Dermis microvascular lymphatic vessel endothelial cell (primary cell): Measurements from ENCODE around the gene COG5. TPM values are rescaled to one million over a fixed set of nuclear protein-coding genes. Genes with fewer than 3 reads are reported as not detected.
A peak's percentile ranks its signal among the peaks of the same experiment; 100 is the strongest.

ENCODE experiments used
- DNase-seq, 2 donors: peaks; one replicate each; pipeline versions ENCODE4 v3.0.0 to v3.0.0-alpha.2; 2010; ENCODE audit warnings: low read depth in 2 of 2
- total RNA-seq: library from RNA; depleted of rRNA; stranded (reverse); fragments of >200 nt; gene quantifications from 2 replicates; pipeline ENCODE4 v1.2.1, GENCODE V29; 2014

Gene COG5
- 17.8 and 18.6 TPM in 2 replicates for total RNA-seq

GRCh38 chr7:107563775-107564552 is at the start of gene COG5, which contains the start of gene DUS4L:
Gene COG5, minus strand, starts transcription at chr7:107563920. Its CDS starts 24 bp downstream, at chr7:107563896.
Gene DUS4L, plus strand, starts transcription at chr7:107563971. Its CDS starts 3,100 bp downstream, at chr7:107567071.
- DNase-seq = peak; percentile 65 to 87

- no peak for DNase-seq
Observed at GRCh38 chr7:107613439-107613838, 49.7 kb upstream of the COG5 start.

- no peak for DNase-seq
Observed at GRCh38 chr7:107610323-107610722, 46.6 kb upstream of the COG5 start.

- peak; percentile 67 to 84 for DNase-seq
Observed at GRCh38 chr7:107609811-107610261, 46.1 kb upstream of the COG5 start.

DNA sequence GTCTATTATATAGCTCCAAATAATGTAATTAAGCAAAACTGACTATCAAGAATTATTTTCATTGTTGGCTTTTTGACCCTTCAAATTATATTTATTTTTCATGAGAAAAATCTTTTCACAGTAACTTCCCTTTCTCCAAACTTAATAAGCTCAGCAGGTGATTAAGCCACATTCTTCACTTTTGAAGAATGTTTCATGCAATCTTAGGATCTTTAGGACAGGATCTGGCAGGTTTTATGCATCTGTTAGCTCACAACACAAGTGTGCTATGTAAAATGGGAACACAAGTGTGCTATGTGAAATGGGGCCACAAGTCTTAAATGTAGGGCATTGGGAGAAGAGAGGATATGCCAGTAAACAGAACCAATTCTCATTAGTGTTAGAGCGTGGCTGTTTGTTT is 42.6 kb upstream of the COG5 start:
- no peak for DNase-seq

GRCh38 chr7:107605218-107605815 is 41.6 kb upstream of the COG5 start:
- DNase-seq = no peak

GRCh38 chr7:107600816-107601215 is 37.1 kb upstream of the COG5 start:
- no peak for DNase-seq

DNA sequence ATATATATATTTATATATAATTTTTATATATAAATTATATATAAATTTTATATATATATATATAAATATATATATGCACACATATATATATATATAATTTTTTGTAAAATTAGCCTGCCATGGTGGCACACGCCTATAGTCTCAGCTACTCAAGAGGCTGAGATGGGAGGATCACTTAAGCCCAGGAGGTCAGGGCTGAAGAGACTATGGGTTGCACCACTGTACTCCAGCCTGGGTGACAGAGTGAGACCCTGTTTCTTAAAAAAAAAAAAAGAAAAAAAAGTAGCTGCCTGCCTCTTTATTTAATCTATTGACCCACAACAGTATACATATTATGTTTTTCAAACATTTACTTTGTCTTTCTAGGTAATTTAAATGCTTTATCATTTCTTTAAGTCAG is 35.5 kb upstream of the COG5 start:
- no peak for DNase-seq

DNA sequence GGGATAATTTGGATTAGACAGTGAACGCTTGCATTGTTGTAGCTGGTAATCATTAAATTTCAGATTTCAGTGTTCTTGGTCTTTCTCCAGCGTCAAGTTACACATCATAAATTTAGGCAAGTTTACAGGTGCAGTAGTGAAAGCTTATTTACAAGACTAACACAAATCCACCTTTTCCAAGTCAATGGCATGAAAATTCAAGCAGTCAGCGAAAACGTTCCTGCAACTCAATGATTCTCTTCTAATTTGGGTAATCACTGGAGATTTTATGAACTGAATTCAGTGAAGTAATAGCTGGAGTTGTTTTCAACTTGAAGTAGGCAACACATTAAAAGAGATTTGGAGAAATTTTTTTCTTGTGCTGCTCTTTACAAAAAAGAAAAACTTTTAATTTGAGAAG is 34.2 kb upstream of the COG5 start:
- DNase-seq = no peak

DNA sequence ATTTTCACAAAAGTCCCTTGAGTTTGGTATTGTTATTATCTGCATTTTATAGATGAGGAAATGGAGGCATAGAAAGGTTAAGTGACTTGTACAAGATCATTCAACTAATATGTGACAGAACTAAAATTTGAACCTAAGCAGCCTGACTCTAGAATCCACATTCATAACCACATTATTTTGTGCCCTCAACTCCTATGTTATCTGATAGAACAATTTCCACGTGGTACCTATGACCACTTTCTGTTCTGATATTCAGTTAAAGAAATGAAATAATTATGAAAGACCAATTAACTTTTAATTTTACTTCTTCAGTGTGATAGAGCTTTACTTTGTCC is 33.8 kb upstream of the COG5 start:
- no peak for DNase-seq

DNA sequence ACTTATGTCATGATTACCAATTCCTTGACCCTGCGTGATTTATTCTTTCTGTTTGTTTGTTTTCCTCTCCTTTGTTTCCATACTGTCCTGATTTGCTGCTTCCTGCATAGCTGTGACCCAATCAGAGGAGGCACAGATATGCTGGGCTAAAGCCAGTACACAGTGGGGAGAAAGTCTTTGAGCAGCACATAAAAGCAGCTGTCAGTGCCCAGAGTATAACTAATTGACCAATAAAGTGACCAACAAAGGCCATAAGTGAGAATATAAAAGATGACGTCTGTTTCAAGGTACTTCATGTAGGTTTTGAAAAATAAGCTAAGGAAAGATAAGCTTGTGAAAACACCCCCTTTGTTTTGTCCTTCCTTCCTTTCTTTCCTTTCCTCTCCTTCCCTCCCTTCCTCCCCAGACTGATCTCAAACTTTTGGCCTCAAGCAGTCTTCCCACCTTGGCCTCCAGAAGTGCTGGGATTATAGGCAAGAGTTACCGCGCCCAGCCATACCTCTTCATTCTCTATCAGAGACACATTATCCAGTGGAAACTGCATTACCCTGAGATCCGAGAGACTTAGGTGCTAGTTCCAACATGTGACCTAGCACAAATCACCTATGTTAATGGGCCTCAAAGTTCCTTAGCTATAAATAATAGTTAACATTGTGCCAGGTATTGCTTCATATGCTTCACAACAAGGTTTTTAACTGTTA is 33.3 kb upstream of the COG5 start:
- peak in 1 of 2 donors; percentile 92 for DNase-seq

DNA sequence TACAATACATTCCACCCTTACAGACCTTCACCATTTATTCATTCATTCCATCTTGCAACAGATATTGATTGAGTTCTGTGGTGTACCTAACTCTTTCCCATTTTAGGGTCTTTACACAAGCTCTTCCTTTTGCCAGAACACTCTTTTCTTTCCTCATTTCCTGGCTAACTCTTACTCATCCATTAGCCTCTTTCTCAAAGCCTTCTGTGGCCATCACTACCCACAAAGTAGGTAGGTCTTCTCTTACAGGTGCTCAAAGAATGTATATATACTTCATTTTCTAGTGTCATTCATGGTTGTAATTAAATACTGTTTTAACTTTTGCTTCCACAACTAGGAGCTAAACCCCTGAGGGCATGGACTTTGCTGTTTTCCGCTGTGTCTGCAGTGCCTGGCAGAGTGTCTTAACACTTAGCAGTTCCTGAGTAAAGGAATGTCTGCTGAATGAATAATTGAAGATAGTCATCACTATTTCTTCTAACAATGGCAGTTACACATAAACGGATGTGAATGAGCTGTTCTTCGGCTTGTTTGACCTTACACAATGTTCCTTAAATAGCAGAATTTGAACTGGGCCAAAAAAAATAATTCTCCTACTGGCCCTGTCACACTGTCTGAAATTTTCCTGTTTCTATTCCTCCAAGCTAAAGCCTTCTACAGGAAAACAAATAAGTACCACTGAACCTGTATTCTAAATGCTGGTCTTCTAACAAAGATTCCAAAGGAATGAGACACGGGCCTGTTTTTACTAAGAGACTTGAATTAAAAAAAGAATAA is 31.4 kb upstream of the COG5 start:
- DNase-seq = peak; percentile 63 to 97

GRCh38 chr7:107593025-107593410 is 29.3 kb upstream of the COG5 start:
- DNase-seq = no peak

DNA sequence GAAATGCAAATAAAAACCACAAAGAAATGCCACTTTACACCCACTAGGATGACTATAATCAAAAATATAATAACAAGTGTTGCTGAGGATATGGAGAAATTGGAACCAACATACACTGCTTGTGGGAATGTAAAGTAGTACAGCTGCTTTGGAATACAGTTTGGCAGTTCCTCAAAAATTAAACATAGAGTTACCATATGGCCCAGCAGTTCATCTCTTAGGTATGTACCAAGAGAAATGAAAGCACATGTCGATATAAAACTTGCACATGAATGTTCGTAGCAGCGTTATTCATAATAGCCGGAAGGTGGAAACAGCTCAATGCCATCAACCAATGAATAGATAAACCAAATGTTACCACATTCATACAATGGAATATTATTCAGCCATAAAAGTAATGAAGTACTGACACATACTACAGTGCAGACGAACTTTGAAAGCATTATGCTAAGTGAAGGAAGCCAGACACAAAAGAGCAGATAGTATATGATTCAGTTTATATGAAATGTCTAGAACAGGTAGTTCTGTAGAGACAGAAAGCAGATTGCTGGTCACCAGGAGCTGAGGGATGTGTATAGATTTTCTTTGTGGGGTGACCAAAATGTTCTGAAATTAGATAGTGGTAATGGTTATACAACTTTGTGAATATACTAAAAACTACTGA is 28.8 kb upstream of the COG5 start:
- no peak for DNase-seq

DNA sequence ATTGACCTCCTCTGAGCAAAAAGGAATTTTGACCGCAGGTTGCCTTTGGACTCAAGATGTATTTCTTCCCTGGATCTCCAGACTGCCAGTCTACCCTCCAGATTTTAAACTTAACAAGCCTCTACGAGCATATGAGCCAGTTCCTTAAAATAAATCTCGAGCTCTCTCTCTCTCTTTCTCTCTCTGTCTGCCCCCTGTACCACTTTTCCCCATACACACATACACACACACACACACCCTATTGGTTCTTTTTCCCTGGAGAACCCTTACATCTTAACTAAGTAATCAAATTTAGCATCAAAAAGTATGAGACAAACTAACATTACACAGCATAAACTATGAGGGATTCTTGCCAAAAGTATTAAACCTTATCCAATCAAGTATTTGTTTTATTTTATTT is 27.7 kb upstream of the COG5 start:
- DNase-seq = no peak

- DNase-seq = no peak
Observed at GRCh38 chr7:107588529-107589130, 24.9 kb upstream of the COG5 start.

- DNase-seq = no peak
Observed at GRCh38 chr7:107584716-107585115, 21.0 kb upstream of the COG5 start.

- DNase-seq = no peak
Observed at GRCh38 chr7:107582875-107583274, 19.2 kb upstream of the COG5 start.

DNA sequence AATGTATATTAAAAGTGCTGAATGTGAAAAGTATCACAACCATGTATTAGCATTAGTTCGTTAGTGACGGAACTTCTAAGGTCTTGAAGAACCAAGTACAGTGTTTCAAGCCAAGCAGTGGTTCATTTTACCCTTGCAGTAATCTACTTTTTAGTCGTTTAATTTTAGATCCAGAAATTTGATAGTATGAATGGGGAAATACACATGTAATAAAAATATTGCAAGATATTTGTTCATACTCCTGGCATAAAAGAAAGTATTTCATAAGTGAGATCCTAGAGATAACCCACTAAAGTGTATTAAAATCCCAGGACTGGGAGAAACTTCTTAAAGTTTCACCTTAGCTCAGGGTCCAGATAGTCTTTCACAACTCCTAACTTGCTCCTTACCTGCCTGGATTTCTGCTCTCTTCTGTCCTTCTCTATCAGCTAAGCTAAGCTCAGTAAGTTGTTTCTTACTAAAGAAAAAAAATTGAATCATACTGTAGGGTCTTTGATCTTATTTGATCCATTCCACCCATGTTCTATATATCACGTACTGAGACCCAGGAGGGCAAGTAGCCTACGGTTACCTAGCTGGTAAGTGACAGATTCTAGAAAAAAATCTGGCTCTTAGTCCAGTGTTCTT is 17.8 kb upstream of the COG5 start:
- DNase-seq = no peak

DNA sequence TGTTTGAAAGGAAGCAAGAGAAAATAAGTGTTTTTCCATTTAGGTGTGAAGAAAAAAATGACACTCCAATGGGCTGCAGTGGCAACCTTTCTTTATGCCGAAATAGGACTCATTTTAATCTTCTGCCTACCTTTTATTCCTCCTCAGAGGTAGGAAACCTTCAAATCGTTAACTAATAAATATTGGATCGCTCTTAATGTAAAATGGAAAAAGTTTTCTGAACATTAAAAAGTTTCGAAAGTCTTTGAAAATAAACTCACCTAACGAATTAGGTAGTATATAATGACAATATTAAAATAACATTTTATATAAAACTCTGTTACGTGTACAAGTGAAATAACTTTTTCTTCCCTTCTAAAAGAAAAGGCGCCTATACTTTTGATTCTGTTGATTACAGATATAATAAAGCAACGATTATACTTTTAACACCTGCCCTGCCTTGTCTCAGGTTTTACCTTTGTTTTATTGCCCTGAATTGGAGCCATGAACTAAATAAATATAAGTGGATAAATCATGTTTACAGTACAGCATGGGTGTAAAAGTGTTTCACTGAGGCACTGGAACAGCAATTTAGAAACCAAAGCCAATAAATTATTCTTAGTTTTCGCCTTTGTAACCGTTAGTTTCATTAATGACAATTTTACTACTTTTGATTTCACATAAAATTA is 17.1 kb upstream of the COG5 start:
- no peak for DNase-seq
